ENCODE measurements around the gene CTBP1.

Gene CTBP1

GRCh38 chr4:1222938-1223690 is 25.8 kb downstream of the CTBP1 start:
- DNase-seq (ENCODE audit: low spot score): no peak

GRCh38 chr4:1222036-1222789 is 26.7 kb downstream of the CTBP1 start:
- DNase-seq (ENCODE audit: low spot score): no peak

- no peak for DNase-seq (ENCODE audit: low spot score)
Observed at GRCh38 chr4:1221155-1221870, 27.6 kb downstream of the CTBP1 start.

DNA sequence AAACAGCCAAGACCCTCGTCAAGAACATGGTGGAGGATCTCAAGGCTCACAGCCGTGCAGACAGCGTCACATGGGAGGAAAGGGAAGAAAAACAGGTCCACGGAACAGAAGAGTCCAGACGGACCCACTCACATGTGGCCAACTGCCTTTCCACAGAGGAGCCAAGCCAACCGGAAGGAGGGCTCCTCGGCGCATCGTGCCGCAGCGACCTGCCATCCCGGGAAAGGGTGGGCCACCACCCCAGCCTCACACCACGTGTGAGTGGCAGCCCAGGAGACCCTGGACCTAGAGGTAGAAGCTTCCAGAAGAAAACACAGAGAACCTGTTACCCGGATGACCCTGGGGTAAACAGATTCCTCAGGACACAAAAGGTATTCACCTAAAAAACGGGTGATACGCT is 28.4 kb downstream of the CTBP1 start:
- no peak for DNase-seq (ENCODE audit: low spot score)

DNA sequence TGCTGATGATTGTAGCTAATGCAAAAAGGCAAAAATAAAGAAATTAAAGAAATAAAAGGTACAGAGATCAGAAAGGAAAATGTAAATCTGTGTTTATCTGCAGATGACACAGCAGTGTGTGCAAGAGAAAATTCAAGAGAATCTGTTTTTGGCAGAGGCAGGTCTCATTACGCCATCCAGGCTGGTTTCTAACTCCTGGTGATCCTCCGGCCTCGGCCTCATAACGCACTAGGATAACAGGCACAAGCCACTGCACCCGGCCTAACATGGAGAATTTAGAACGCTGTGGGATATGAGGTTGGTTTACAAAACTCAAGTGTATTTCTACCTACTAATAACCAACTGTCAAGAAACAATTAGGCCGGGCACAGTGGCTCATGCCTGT is 29.4 kb downstream of the CTBP1 start:
- no peak for DNase-seq (ENCODE audit: low spot score)

DNA sequence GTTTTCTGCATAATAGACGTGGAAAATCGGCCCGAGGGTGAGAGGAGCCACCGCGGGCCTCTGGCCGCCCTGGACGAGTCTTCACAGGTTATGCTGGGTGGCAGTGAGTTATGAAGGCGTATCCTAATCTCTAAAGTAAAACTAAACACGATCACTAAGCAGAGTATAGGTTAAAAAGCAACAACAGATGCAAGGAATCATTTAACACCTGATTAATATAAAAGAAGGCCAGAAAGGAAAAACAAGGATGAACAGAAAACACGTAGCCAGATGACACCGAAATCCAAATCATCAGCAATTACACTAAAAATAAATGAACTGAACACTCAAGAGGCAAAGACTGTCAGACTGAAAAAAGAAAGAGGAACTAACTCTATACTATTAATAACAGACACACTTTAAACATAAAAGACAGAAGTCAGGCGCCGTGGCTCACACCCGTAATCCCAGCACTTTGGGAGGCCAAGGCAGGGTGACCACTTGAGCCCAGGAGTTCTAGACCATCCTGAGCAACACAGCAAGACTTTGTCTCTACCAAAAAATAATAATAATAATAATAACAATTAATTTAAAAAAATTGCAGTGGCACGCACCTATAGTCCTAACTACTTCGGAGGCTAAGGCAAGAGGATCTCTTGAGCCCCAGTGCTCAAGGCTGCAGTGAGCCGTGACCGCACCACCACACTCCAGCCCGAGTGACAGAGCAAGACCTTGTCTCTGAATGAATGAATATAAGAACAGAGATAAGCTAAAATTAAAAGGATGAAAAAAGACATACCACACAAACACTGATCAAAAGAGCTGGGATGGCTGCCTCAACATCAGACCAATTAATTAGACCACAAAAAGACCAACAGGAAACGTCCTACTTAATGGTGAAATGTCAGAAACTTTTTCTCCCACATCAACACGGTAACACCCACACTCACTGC is 30.0 kb downstream of the CTBP1 start:
- no peak for DNase-seq (ENCODE audit: low spot score)

GRCh38 chr4:1217366-1217765 is 31.6 kb downstream of the CTBP1 start:
- no peak for DNase-seq (ENCODE audit: low spot score)

DNA sequence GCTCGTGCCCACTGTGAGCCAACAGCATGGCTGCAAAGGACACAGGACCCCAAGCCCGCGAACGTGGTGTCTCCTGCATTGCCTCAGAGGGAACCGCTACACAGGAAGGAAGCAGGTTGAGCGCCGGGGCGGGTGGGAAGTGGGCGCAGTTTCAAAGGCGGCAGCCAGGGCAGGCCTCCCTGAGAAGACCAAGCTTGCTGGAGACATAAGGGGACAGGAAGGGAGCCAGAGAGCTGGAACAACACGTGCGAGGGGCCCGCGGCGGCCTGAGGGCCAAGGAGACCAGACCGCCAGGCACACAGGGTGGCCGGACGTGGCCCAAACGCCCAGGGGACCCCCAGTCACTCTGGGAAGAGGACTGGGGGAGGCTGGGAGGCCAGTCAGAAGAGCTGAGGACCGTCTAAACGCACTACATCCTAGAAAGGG is 32.0 kb downstream of the CTBP1 start:
- peak; percentile 61 for DNase-seq (ENCODE audit: low spot score)

DNA sequence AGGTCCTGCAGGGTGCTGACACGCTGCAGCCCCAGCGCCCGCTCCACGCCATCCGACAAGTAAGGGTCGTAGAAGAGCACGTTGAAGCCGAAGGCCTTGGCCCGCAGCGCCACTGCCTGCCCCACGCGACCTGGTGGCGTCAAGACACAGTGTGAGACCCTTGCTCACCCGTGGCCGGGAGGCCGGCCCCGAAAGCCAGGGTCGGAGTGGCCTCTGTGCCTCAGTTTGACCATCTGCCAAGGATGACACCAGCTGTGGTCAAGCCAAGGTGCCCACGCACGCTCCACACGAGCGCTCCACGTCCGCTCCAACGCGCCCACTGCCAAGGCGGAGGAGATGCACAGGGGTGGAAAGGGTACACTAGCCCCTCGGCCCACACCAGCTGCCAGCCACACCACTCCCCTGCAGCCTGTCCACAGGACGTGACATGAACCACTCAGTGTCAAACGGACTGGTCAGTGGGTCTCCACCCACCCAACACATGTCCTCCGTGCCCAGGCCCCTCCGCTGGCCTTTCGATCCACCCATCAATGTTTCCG is 32.8 kb downstream of the CTBP1 start:
- DNase-seq (ENCODE audit: low spot score): no peak

- no peak for DNase-seq (ENCODE audit: low spot score)
Observed at GRCh38 chr4:1215141-1216075, 33.5 kb downstream of the CTBP1 start.

DNA sequence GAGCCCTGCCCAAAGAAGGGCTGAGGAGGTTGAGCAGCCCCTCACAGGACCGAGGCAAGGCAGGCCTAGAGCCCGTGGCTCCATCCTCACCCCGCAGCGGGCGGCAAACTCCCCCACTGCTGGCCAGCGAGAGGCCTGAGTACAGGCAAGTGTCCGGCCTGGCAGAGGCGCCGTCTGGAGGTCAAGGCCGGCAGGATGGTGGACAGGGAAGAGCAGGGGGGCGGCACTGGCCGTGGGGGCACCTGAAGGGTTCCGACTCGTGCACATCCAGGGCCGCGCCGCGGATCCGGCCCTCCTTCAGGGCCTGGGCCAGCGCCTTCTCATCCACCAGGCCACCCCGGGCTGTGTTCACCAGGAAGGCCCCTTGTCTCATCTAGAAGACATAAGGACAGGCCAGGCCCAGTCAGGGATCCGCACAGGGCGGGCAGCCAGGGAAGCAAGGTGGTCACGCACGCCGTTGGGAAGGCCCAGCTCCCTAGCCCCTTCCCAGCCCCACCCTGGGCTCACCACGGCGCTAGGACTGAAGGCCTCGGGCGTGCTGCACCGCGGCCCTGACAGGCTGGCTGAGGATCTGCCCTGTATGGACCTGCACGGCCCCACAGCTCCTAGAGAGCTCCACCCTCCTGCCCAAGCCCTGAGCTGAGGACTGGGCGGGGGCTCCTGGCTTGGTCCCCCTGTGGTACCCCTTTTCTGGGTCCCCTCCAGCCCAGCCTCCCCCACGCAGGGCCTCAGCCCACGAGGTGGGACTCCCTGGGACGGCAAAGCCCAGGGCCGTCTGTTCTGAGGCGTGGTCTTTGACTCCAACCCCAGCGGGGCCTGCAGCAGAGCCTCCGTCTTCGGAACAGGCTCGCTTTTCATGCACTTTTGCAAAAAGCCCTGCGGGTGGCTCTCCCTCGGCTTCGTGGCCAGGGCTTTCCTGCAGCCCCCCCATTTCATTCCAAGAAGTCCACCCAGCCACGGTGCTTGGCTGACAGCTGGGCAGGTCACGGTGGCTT is 34.5 kb downstream of the CTBP1 start:
- no peak for DNase-seq (ENCODE audit: low spot score)

DNA sequence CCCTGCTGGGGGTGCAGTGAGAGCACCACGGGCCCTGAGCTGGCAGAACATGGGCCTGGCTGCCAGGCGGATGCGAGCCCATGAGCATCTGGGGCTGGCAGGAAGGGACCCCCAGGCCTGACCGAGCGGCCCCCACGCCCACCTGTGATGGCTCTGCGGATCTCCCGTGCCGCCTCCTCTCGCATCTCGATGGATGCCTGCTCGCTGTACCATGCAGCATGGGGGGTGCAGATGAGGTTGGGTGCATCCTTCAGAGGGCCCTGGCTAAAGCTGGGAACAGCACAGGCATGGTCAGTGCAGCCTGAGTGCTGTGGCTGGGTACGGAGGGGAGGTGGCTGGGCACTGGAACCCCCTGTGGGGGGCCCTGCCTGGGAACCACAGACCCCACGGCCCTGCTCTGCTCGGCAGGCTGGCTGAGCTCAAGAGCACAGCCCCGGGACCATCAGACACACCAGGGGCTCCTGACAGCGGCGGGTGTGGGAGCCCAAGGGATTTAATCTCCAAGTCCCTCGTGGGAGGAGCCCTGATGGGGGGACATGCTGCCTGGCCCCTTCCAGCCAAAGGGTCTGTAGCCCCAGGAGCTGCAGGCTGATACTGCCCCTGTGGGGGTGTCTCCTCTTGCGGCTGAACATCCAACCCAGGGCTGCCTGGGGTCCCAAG is 35.5 kb downstream of the CTBP1 start:
- DNase-seq (ENCODE audit: low spot score): no peak

DNA sequence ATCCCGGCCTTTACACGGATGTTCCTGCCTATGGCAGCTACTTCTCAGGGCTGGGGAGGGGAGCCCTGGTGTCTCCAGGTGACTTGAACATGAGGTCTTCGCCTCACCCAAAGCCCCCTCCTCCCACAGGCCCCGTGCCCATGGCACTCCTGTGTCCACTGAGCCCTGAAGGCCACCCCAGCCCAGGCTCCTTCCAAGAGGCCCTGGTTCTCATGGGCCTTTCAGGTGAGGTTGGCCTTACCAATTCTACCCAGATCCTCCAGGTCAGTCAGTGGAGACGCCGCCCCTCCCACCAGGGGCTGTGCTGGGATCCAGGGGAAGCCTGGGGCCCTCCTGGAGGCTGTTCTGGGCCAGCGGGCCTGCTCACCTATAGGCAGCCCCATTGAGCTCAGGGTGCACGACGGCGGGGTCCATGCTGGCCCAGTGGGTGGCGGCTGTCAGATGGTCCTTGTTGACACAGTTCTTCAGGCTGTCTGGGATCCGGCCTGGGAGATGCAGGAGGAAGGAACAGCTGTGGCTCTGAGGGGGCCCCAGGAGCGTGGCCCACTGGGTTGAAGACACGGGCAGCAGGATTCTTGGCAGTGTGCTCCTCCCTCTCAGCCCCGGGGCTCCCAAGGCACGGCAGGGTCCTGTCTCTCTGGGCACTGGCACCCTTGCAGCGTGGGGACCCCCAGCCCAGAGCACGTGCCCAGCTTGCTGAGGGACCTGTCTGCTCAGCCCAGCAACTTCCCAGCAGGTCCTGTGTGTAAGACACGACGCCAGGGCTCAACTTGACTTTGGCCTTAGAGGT is 36.2 kb downstream of the CTBP1 start:
- DNase-seq (ENCODE audit: low spot score): no peak

GRCh38 chr4:1211891-1212545 is 36.9 kb downstream of the CTBP1 start:
- no peak for DNase-seq (ENCODE audit: low spot score)

DNA sequence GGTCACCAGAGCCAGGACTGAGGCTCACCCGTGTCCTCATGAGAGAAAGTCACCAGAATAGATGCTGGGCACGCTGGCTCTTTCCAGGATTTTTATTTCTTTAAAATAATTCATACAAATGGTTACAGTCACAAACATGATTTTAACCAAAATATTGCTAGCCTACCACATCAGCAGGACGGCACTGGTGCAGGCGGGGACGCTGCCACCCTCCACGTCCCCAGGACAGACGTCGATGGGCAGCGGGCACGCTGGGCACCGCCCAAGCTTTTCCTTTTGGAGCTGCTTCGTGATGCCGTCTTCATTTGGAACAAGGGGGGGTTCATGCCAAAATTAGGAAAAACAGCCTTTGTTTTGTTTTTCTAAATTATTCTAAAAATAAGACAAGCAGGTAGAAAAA is 37.6 kb downstream of the CTBP1 start:
- DNase-seq (ENCODE audit: low spot score): no peak

DNA sequence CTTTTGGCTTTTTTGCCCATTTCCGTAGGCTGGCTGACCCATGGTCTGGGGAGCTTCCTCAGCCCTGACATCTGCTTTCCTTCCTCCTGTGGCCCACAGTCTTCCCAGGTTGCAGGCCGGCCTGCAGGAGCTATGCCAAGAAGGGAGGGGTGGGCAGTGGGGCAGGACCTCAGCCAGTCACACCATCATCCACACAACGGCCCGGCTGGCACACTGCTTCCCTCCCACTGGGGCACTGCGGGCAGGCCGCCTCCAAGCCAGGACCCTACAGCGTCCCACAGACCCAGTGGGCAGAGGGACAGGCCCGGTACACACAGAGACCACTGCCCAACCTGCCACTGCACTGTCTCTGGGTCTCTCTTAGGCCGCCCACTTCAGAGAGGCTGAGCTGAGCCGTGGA is 38.0 kb downstream of the CTBP1 start:
- DNase-seq (ENCODE audit: low spot score): no peak

GRCh38 chr4:1210241-1210841 is 38.6 kb downstream of the CTBP1 start:
- no peak for DNase-seq (ENCODE audit: low spot score)

Data from CD4-positive, alpha-beta T cell treated with Interleukin-2 at 100 ng/mL for 4 hours (primary cell).